ENCODE measurements around the gene SDHAF2.

DNA sequence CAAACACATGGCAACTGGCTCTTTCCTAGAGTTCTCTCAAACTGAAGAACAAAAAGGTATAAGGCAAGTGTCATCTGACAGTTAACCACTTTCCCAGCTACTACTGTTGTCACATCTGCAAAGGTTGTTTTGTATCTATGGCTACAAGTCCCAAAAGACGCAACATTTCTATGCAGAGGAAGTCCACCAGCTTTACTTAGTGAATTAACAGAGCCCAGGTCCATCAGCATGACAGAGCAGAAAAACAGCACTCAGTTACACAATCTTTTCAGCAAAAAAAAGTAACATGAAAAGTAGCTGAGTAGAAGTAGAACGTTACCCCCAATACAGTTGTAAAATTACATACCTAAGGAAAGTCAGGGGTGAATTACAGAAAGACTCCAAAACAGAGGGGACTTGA, 12.3 kb upstream of the SDHAF2 start:
- no peak for TF ChIP-seq ESRRG (CRISPR knock-in tag; IDR thresholded peaks at IDR 0.05)
- TF ChIP-seq, protein P1, sequence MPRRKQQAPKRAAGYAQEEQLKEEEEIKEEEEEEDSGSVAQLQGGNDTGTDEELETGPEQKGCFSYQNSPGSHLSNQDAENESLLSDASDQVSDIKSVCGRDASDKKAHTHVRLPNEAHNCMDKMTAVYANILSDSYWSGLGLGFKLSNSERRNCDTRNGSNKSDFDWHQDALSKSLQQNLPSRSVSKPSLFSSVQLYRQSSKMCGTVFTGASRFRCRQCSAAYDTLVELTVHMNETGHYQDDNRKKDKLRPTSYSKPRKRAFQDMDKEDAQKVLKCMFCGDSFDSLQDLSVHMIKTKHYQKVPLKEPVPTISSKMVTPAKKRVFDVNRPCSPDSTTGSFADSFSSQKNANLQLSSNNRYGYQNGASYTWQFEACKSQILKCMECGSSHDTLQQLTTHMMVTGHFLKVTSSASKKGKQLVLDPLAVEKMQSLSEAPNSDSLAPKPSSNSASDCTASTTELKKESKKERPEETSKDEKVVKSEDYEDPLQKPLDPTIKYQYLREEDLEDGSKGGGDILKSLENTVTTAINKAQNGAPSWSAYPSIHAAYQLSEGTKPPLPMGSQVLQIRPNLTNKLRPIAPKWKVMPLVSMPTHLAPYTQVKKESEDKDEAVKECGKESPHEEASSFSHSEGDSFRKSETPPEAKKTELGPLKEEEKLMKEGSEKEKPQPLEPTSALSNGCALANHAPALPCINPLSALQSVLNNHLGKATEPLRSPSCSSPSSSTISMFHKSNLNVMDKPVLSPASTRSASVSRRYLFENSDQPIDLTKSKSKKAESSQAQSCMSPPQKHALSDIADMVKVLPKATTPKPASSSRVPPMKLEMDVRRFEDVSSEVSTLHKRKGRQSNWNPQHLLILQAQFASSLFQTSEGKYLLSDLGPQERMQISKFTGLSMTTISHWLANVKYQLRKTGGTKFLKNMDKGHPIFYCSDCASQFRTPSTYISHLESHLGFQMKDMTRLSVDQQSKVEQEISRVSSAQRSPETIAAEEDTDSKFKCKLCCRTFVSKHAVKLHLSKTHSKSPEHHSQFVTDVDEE (CRISPR knock-in tag; IDR thresholded peaks at IDR 0.05): no peak
- no peak for TF ChIP-seq OSR1 (CRISPR knock-in tag; IDR thresholded peaks at IDR 0.05)
- no peak for TF ChIP-seq ZFP3 (CRISPR knock-in tag; IDR thresholded peaks at IDR 0.05)

All from SK-N-SH treated with all-trans-retinoic acid at 6 μM for 48 hours (cell line).